Heart left ventricle (tissue), 13 donors: ENCODE data around the gene BCAS1.

Experiments used
- CTCF ChIP-seq, 12 donors: fragments of 200-600 bp; sonication (generic) in 4 of 12; IDR thresholded peaks; one replicate each; pipeline versions ENCODE4 v1.5.0 to v1.8.0; 2018 to 2022; ENCODE audit warnings: antibody characterized with exemption in 12 of 12, mild to moderate bottlenecking in 5 of 12
- POLR2A ChIP-seq, 2 donors: fragments of 450-650 bp; IDR thresholded peaks; one replicate each; pipeline ENCODE4 v1.6.1; 2017; ENCODE audit warnings: antibody characterized with exemption in 2 of 2, mild to moderate bottlenecking in 2 of 2, moderate library complexity in 2 of 2
- donor health status: ischemic (EF 13 %, LVEDD 7.1; RV severe dilation, severe dysfunction).
- donor health status: DM: no; HTN: yes; CAD: no.
- donor health status: DM: no; HTN: no; CAD: no.
- donor health status: ischemic (EF 25% LVEDD 6.9; RV normal size, moderate dysfunction).
- donor health status: ischemic (EF 25% LVEDD 5.7; RV mildly dilated, moderate dysfunction).
- donor health status: ischemic (EF 35%, LVEDD 5.7; RV mildly dilated, moderate dysfunction).
- donor health status: nonischemic (EF 11% LVEDD 7.7; RV severe dilation, severe dysfunction).
- donor health status: DM: yes; HTN: yes; CAD: no.
- donor health status: PGD.
- donor health status: ischemic (EF 29% LVEDD 5.4; RV normal size, mild dysfunction).
- donor health status: nonischemic (EF 23%, LVEDD 6.1; RV moderate dilation, normal function).

GRCh38 chr20:54079652-54080051 lies 9.3 kb upstream of the BCAS1 start:
- TF ChIP-seq CTCF (IDR thresholded peaks at IDR 0.05), result no peak
- no peak for TF ChIP-seq POLR2A (IDR thresholded peaks at IDR 0.05)
